Motor neuron (in vitro differentiated cells): ENCODE measurements around the gene HSPA12B. TPM values are rescaled to one million over a fixed set of nuclear protein-coding genes. Genes with fewer than 3 reads are reported as not detected.
"Not testable (repeated sequence)": the region's sequence is repeated elsewhere in the genome, so short reads cannot be mapped to it uniquely, and the experiment has no call there.

Source experiments
- ATAC-seq, 8 experiments: fragments of 200-7000 bp; cut with Tn5 transposase; replicated peaks in 6 of 8; 2 replicates each; pipeline ENCODE4 v1.8.0; 2021; ENCODE audit warnings: mild to moderate bottlenecking in 8 of 8, moderate library complexity in 8 of 8
- H3K27ac ChIP-seq, 2 donors: fragments of 250-450 bp; sonication (Bioruptor Pico); 2 replicates each; pipeline ENCODE4 v1.9.0; 2021; ENCODE audit warnings: antibody characterized with exemption in 2 of 2, mild to moderate bottlenecking in 2 of 2, moderate library complexity in 1 of 2
- H3K4me1 ChIP-seq, 2 donors: fragments of 250-450 bp; sonication (Bioruptor Pico); replicated peaks in 1 of 2; 2 replicates each; pipeline ENCODE4 v1.6.1; 2021; ENCODE audit warnings: antibody characterized with exemption in 2 of 2, mild to moderate bottlenecking in 2 of 2, moderate library complexity in 1 of 2
- H3K4me3 ChIP-seq, 5 donors: fragments of 250-450 bp; sonication (Bioruptor Pico); 2 replicates each; pipeline ENCODE4 v1.9.0; 2021; ENCODE audit warnings: antibody characterized with exemption in 5 of 5, mild to moderate bottlenecking in 5 of 5, moderate library complexity in 4 of 5
- WGBS, 10 experiments: fragments of 450-650 bp; shearing (Covaris generic); methylation state at CpG; one replicate each; pipeline ENCODE4 v1.0.0; 2022; 5-methylcytosine and 5-hydroxymethylcytosine counted together
- in situ Hi-C, 9 experiments: fragments of 400-800 bp; cut with MboI; loops; one replicate each; pipeline ENCODE4 v1.15.0; 2021; ENCODE audit warnings: low sequenced_read_pairs in 9 of 9, low pct_unique_long_range_greater_than_20kb in 2 of 9; ENCODE audit not compliant: unreplicated experiment in 9 of 9
- total RNA-seq, 8 experiments: library from RNA; unstranded; fragments of 300-600 nt; gene quantifications; 2 replicates each; pipeline versions ENCODE4 v1.2.3 to v1.2.4, GENCODE V29; 2022

Gene HSPA12B
- total RNA-seq, 8 experiments from 2014 or later = 0.23 to 16.4 (median 0.53) TPM

GRCh38 chr20:3785240-3786125 lies 53.0 kb downstream of the HSPA12B start:
- in situ Hi-C loops = loop anchor here in 2 of 9 experiments (25.0 kb wide), 1 partner anchor 302 kb away; no protein-coding TSS in a partner anchor
- ATAC-seq = peak in 4 of 8 experiments; percentile 0 to 12 (median 6)
- H3K4me3 ChIP-seq = peak overlapping the region; percentile 42 to 70 (median 54)
- 60 to 80% (median 60%) methylated on average over 1 to 2 of the region's 79 CpGs; no CpG with 5 or more reads in 7 of the 10 experiments for WGBS, 10 experiments
- peaks cover 15 to 19% of the 10 kb centered on the region in 2 donors for H3K4me1 ChIP-seq
- peak overlapping the region; percentile 78 to 87 for H3K27ac ChIP-seq

GRCh38 chr20:3786126-3786484 lies 53.6 kb downstream of the HSPA12B start:
- Histone ChIP-seq H3K4me1 (peaks cover 15 to 17% of the 10 kb centered on the region in 2 donors), H3K4me3 (peak overlapping the region; percentile 42 to 70 (median 54)), H3K27ac (peak overlapping the region; percentile 78 to 87)
- 0% methylated on average over 2 to 6 of the region's 35 CpGs; no CpG with 5 or more reads in 8 of the 10 experiments for WGBS, 10 experiments
- in situ Hi-C loops = loop anchor here in 2 of 9 experiments (25.0 kb wide), 1 partner anchor 301 kb away; no protein-coding TSS in a partner anchor
- ATAC-seq = peak; percentile 37 to 54 (median 48)

GRCh38 chr20:3786665-3787323 lies 54.3 kb downstream of the HSPA12B start, which contains the start of gene CENPB:
CENPB (minus strand) TSS chr20:3786740; CDS start chr20:3786483, 257 bp downstream.
- Histone ChIP-seq H3K4me3 (peak within 1 kb of the TSS; percentile 42 to 70 (median 54)), H3K27ac (peak within 1 kb of the TSS; percentile 78 to 87), H3K4me1 (peaks cover 15 to 17% of the 10 kb centered on the region in 2 donors)
- in situ Hi-C loops = loop anchor here in 2 of 9 experiments (25.0 kb wide), 1 partner anchor 301 kb away; no protein-coding TSS in a partner anchor
- WGBS, 10 experiments = 0 to 46% (median 14%) methylated on average over 1 to 13 of the region's 70 CpGs
- ATAC-seq = peak; percentile 77 to 95 (median 92)

- 0 to 100% (median 79%) methylated on average over 1 to 5 of the region's 5 CpGs; no CpG with 5 or more reads in 2 of the 10 experiments for WGBS, 10 experiments
- ATAC-seq = peak in 1 of 8 experiments; percentile 30
- in situ Hi-C loops = loop anchor here in 2 of 9 experiments (25.0 kb wide), 1 partner anchor 300 kb away; no protein-coding TSS in a partner anchor
- peak overlapping the region; percentile 42 to 70 (median 54) for H3K4me3 ChIP-seq
- H3K4me1 ChIP-seq = peaks cover 15 to 17% of the 10 kb centered on the region in 2 donors
- H3K27ac ChIP-seq = no peak overlapping the region
These were observed 55.0 kb downstream of the HSPA12B start for GRCh38 chr20:3787324-3788014.

- in situ Hi-C loops = loop anchor here in 2 of 9 experiments (25.0 kb wide), 1 partner anchor 299 kb away; no protein-coding TSS in a partner anchor
- WGBS, 10 experiments = 4 to 60% (median 43%) methylated on average over 1 to 4 of the region's 4 CpGs
- H3K27ac ChIP-seq = no peak overlapping the region
- no peak for ATAC-seq
- H3K4me1 ChIP-seq = peaks cover 14 to 15% of the 10 kb centered on the region in 2 donors
- no peak overlapping the region for H3K4me3 ChIP-seq
These were observed 56.2 kb downstream of the HSPA12B start for GRCh38 chr20:3788685-3789155.

GRCh38 chr20:3789201-3789600 lies 56.7 kb downstream of the HSPA12B start:
- not testable (repeated sequence) for H3K4me3 ChIP-seq, ATAC-seq

GRCh38 chr20:3794168-3794567 lies 61.7 kb downstream of the HSPA12B start:
- peaks cover 2 to 14% of the 10 kb centered on the region in 2 donors for H3K4me1 ChIP-seq
- WGBS, 10 experiments = no CpG with 5 or more reads among the region's 3 CpGs
- not testable (repeated sequence) for H3K27ac ChIP-seq, H3K4me3 ChIP-seq, ATAC-seq
- in situ Hi-C loops = loop anchor here in 2 of 9 experiments (25.0 kb wide), 1 partner anchor 293 kb away; no protein-coding TSS in a partner anchor

More at GRCh38 chr20:3789201-3789600, 56.7 kb downstream of the HSPA12B start:
- H3K4me1 ChIP-seq = peaks cover 10 to 12% of the 10 kb centered on the region in 2 donors
- in situ Hi-C loops = loop anchor here in 2 of 9 experiments (25.0 kb wide), 1 partner anchor 298 kb away; no protein-coding TSS in a partner anchor
- H3K27ac ChIP-seq = not testable (repeated sequence)
- 80 to 90% (median 83%) methylated on average over 2 to 3 of the region's 4 CpGs; no CpG with 5 or more reads in 5 of the 10 experiments for WGBS, 10 experiments

- 37 to 88% (median 81%) methylated on average over 1 to 13 of the region's 25 CpGs; no CpG with 5 or more reads in 4 of the 10 experiments for WGBS, 10 experiments
- peak overlapping the region in 1 of 5 donors; percentile 45 for H3K4me3 ChIP-seq
- in situ Hi-C loops = loop anchor here in 2 of 9 experiments (25.0 kb wide), 1 partner anchor 292 kb away; no protein-coding TSS in a partner anchor
- H3K27ac ChIP-seq = no peak overlapping the region
- ATAC-seq = no peak
- H3K4me1 ChIP-seq = peaks cover 8 to 21% of the 10 kb centered on the region in 2 donors
These were observed 62.4 kb downstream of the HSPA12B start for GRCh38 chr20:3794701-3795420.

- WGBS, 10 experiments = 0 to 80% (median 8%) methylated on average over 2 to 29 of the region's 69 CpGs; no CpG with 5 or more reads in 3 of the 10 experiments
- in situ Hi-C loops = loop anchor here in 2 of 9 experiments (25.0 kb wide), 1 partner anchor 292 kb away; no protein-coding TSS in a partner anchor
- Histone ChIP-seq H3K4me3 (peak within 1 kb of the TSS; percentile 40 to 54 (median 45)), H3K4me1 (peaks cover 18 to 30% of the 10 kb centered on the region in 2 donors), H3K27ac (peak within 1 kb of the TSS in 1 of 2 donors; percentile 32)
- peak; percentile 75 to 88 (median 81) for ATAC-seq
These were observed 63.3 kb downstream of the HSPA12B start, which contains the start of gene CDC25B for GRCh38 chr20:3795511-3796468. CDC25B (plus strand) TSS chr20:3796310; CDS start chr20:3796532, 222 bp downstream.

- peak overlapping the region; percentile 40 to 54 (median 45) for H3K4me3 ChIP-seq
- peaks cover 22 to 32% of the 10 kb centered on the region in 2 donors for H3K4me1 ChIP-seq
- 4 to 62% (median 38%) methylated on average over 1 to 5 of the region's 33 CpGs; no CpG with 5 or more reads in 6 of the 10 experiments for WGBS, 10 experiments
- ATAC-seq = peak in 3 of 8 experiments; percentile 1 to 3 (median 1)
- in situ Hi-C loops = loop anchor here in 2 of 9 experiments (25.0 kb wide), 1 partner anchor 291 kb away; no protein-coding TSS in a partner anchor
- no peak overlapping the region for H3K27ac ChIP-seq
These were observed 64.2 kb downstream of the HSPA12B start for GRCh38 chr20:3796477-3797225.
